HEK293T (cell line): ENCODE data around the gene RFK.
"Not testable (repeated sequence)": the region's sequence is repeated elsewhere in the genome, so short reads cannot be mapped to it uniquely, and the experiment has no call there.

ENCODE experiments used
- CTCF ChIA-PET: fragments of 350-600 bp; formaldehyde crosslinking; extraction: SDS; loops from one replicate; lab custom pipeline; 2021; ENCODE audit warnings: antibody characterized with exemption, inconsistent platforms; lab: Yijun Ruan, JAX
- POLR2A ChIA-PET: fragments of 350-600 bp; formaldehyde crosslinking; extraction: SDS; loops from one replicate; lab custom pipeline; 2020; ENCODE audit warnings: antibody characterized with exemption, inconsistent platforms; lab: Yijun Ruan, JAX
- DNase-seq: peaks from one replicate; pipeline ENCODE4 v3.0.0; 2012; ENCODE audit warnings: mixed read lengths; ENCODE audit errors: extremely low spot score
- ARNT ChIP-seq: fragments of 450-650 bp; IDR thresholded peaks from 2 replicates; pipeline ENCODE4 v1.6.1; 2017; ENCODE audit warnings: mild to moderate bottlenecking
- BHLHE40 ChIP-seq: fragments of 450-650 bp; IDR thresholded peaks from 2 replicates; pipeline ENCODE4 v1.6.1; 2016; ENCODE audit warnings: mild to moderate bottlenecking, moderate library complexity, borderline replicate concordance
- CTBP1 ChIP-seq: fragments of 450-650 bp; IDR thresholded peaks from 2 replicates; pipeline ENCODE4 v1.6.1; 2016; ENCODE audit warnings: borderline replicate concordance
- ELF4 ChIP-seq: fragments of 450-650 bp; IDR thresholded peaks from 2 replicates; pipeline ENCODE4 v1.6.1; 2017; ENCODE audit warnings: antibody characterized with exemption
- FOXA1 ChIP-seq: fragments of 450-650 bp; IDR thresholded peaks from 2 replicates; pipeline ENCODE4 v1.6.1; 2016; ENCODE audit warnings: mild to moderate bottlenecking
- FOXK2 ChIP-seq: fragments of 450-650 bp; IDR thresholded peaks from 2 replicates; pipeline ENCODE4 v1.6.1; 2016; ENCODE audit warnings: mild to moderate bottlenecking
- FOXM1 ChIP-seq: fragments of 450-650 bp; IDR thresholded peaks from 2 replicates; pipeline ENCODE4 v1.6.1; 2017; ENCODE audit warnings: mild to moderate bottlenecking, borderline replicate concordance
- HDGF ChIP-seq: fragments of 450-650 bp; IDR thresholded peaks from 2 replicates; pipeline ENCODE4 v1.6.1; 2017; ENCODE audit warnings: antibody characterized with exemption, borderline replicate concordance
- L3MBTL2 ChIP-seq: fragments of 450-650 bp; conservative IDR thresholded peaks from 2 replicates; pipeline ENCODE4 v1.6.1; 2016; ENCODE audit warnings: mild to moderate bottlenecking
- LEF1 ChIP-seq: fragments of 450-650 bp; IDR thresholded peaks from 2 replicates; pipeline ENCODE4 v1.6.1; 2017; ENCODE audit warnings: mild to moderate bottlenecking, borderline replicate concordance
- NFRKB ChIP-seq: fragments of 450-650 bp; IDR thresholded peaks from 2 replicates; pipeline ENCODE4 v1.6.1; 2016; ENCODE audit warnings: mild to moderate bottlenecking, moderate library complexity
- SP1 ChIP-seq: fragments of 450-650 bp; IDR thresholded peaks from 2 replicates; pipeline ENCODE4 v1.6.1; 2017
- SUZ12 ChIP-seq: fragments of 450-650 bp; IDR thresholded peaks from 2 replicates; pipeline ENCODE4 v1.6.1; 2016; ENCODE audit warnings: mild to moderate bottlenecking
- TARDBP ChIP-seq: fragments of 450-650 bp; IDR thresholded peaks from 2 replicates; pipeline ENCODE4 v1.6.1; 2016
- ZNF384 ChIP-seq: fragments of 450-650 bp; IDR thresholded peaks from 2 replicates; pipeline ENCODE4 v1.6.1; 2016
- TF ChIP-seq, protein P1 (sequence below): fragments of 450-650 bp; IDR thresholded peaks from 2 replicates; pipeline ENCODE4 v1.6.1; 2016

The RFK gene

DNA sequence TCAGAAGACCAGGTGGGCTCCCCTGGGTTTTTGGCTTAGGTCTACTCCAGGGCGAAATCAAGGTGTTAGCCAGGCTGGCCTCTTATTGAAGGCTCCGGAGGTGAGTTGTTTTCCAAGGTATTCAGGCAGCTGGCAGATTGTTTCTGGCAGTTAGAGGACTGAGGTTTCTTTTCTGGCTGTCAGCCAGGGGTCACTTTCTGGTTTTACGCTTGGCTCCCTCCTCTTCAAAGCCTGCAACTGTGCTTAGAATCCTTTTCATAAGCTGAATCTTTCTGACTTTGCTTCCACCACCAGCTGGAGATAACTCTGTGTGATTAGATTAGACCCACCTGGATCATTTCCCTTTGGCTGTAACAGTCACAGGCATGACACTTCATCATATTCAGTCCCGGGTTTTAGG lies 24.6 kb downstream of the RFK start:
- ChIA-PET CTCF (no interaction called here), POLR2A (interaction anchor here (1.4 kb wide), 1 partner anchor 25 kb away, joined by 5 read pairs; the partner anchor contains the start of gene RFK)
- peak; percentile 21 for DNase-seq
- TF ChIP-seq SUZ12 (no peak), BHLHE40 (no peak), FOXA1 (no peak), HDGF (no peak), ELF4 (no peak)
- TF ChIP-seq, protein P1, sequence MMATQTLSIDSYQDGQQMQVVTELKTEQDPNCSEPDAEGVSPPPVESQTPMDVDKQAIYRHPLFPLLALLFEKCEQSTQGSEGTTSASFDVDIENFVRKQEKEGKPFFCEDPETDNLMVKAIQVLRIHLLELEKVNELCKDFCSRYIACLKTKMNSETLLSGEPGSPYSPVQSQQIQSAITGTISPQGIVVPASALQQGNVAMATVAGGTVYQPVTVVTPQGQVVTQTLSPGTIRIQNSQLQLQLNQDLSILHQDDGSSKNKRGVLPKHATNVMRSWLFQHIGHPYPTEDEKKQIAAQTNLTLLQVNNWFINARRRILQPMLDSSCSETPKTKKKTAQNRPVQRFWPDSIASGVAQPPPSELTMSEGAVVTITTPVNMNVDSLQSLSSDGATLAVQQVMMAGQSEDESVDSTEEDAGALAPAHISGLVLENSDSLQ: no peak

DNA sequence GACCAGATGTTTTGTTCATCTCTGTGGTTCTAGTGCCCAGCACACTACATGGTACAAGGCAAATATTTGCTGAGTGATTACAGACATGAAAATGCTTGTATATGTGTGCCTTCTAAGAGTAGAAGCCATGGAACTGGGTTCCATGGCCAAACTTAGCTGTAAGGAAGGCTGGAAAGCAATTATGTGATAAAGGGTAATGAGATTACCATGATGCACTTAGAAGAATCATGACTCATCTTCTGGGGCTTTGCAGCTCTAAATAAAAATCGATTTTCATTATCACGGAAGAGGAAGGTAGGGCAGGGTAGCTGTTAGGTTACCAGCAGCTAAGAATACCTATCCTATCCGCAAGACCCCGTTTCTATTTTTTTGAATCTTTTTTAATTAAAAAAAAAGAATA lies 28.0 kb downstream of the RFK start:
- no peak for DNase-seq
- ChIA-PET CTCF (no interaction called here), POLR2A (interaction anchor here (1.0 kb wide), 1 partner anchor 28 kb away, joined by 3 read pairs; the partner anchor contains the start of gene RFK)
- TF ChIP-seq HDGF (no peak), SP1 (no peak), ZNF384 (no peak)

DNA sequence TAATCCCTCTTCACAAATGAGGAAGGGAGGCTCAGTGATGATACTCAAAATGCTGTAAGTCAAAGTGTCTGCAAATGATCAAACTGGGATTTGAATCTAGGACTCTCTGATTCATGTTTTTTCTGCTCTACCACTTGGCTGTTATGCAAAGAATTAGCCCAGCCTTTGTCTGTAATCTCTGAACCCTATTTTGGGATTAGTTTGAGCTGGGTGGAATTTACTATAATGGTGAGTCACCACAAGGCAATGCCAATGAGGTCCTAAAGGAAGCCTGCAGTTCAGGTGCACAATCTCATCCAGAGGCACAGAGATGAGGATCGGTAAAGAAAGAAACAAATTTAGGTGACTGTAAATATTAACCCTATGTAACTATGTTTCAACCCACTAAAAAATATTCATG lies 29.2 kb downstream of the RFK start:
- CTCF ChIA-PET: no interaction called here
- no peak for DNase-seq
- no peak for TF ChIP-seq L3MBTL2
- TF ChIP-seq, protein P1: no peak
- TF ChIP-seq FOXK2: no peak
- no peak for TF ChIP-seq NFRKB
- no peak for TF ChIP-seq TARDBP
- TF ChIP-seq BHLHE40: no peak
- TF ChIP-seq SP1: no peak
- TF ChIP-seq SUZ12: no peak
- no peak for TF ChIP-seq LEF1
- POLR2A ChIA-PET: no interaction called here

DNA sequence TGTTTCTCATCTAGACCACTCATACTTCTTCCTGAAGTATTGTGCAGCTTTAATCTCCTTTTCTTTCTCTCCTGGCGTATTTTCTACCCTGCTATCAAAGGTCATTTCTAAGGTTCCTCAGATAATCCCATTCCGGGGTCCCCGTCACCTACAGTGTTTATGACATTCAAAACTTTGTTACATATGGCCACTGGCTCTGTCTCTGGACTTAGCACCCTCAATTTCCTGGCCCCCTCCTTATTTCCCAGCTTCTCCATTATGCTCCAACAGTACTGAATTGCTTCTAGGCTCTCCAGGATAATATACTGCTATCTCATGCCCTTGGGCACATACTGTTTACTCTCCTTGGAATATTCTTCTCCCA lies 31.2 kb downstream of the RFK start:
- TF ChIP-seq HDGF (no peak), SP1 (no peak), ZNF384 (no peak), NFRKB (no peak), FOXK2 (no peak), FOXM1 (no peak), FOXA1 (no peak), TARDBP (no peak), LEF1 (no peak), BHLHE40 (no peak), ELF4 (no peak), L3MBTL2 (no peak), CTBP1 (no peak)
- TF ChIP-seq, protein P1: no peak
- CTCF ChIA-PET: no interaction called here
- no peak for DNase-seq
- POLR2A ChIA-PET: no interaction called here

DNA sequence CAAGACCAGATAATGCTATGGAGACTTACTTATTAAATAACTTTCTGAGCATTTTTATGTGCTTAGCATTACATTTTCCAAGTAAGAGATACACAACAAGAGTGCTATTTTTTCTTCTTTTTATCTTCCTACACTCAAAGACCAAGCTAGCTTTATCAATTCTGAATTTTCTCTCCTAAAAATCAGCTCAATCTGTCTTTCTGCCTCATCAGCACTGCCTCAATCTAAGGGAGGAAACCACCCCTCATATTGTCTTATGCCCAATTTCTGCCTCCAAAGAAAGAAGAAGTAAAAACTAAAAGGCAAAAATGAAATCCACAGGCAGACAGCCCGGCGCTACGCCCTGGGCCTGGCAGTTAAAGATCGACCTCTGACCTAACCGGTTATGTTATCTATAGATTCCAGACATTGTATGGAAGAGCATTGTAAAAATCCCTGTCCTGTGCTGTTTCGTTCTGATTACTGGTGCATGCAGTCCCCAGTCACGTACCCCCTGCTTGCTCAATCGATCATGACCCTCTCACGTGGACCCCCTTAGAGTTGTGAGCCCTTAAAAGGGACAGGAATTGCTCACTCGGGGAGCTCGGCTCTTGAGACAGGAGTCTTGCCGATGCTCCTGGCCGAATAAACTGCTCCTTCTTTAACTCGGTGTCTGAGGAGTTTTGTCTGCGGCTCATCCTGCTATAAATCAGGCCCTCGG lies 31.7 kb downstream of the RFK start:
- POLR2A ChIA-PET, CTCF ChIA-PET, DNase-seq: not testable (repeated sequence)

DNA sequence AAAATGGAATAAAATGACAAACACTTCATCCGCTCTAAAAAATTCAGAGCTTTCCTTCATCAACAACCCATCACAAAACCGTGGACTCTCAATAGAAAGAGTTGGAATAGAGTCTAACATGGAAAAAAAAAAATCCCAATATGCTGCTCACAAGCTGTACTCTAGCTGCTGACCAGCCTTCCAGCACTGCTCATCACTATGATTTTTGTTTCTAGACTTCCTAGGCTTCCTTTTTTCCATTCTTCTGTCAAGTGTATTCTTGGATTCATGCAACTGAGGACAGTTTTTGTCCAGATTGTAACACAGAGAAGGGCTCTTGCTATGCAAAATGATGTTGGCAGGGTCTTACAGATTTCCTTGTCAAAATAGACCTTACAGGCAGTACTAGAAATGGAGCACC lies 34.5 kb downstream of the RFK start:
- ChIA-PET POLR2A (no interaction called here), CTCF (no interaction called here)
- no peak for DNase-seq
- TF ChIP-seq HDGF (no peak), ARNT (no peak), CTBP1 (no peak), NFRKB (no peak)

DNA sequence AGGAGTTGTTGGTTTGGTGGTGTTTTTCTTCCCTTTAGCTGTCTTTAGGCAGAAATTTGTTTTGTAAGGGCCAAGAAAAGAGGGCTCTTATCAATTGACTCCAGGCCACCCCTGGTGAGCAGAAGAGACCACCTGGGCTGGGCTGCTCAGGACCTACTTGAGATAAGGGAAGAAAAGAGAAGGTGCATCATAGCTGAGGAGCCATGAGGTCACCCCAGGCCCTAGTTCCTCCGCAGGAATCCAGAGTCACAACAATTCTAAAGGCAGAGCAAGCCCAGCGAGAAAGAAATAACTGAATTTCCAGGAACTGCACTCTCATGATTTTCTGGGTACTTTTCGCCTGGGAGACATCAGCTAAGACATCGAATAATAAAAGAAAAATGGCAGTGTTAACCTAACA lies 34.9 kb downstream of the RFK start:
- POLR2A ChIA-PET: no interaction called here
- CTCF ChIA-PET: no interaction called here
- DNase-seq: no peak
- no peak for TF ChIP-seq L3MBTL2
- TF ChIP-seq TARDBP: no peak
- TF ChIP-seq SP1: no peak
- TF ChIP-seq CTBP1: no peak
- TF ChIP-seq HDGF: no peak
- no peak for TF ChIP-seq FOXM1
- TF ChIP-seq ELF4: no peak

DNA sequence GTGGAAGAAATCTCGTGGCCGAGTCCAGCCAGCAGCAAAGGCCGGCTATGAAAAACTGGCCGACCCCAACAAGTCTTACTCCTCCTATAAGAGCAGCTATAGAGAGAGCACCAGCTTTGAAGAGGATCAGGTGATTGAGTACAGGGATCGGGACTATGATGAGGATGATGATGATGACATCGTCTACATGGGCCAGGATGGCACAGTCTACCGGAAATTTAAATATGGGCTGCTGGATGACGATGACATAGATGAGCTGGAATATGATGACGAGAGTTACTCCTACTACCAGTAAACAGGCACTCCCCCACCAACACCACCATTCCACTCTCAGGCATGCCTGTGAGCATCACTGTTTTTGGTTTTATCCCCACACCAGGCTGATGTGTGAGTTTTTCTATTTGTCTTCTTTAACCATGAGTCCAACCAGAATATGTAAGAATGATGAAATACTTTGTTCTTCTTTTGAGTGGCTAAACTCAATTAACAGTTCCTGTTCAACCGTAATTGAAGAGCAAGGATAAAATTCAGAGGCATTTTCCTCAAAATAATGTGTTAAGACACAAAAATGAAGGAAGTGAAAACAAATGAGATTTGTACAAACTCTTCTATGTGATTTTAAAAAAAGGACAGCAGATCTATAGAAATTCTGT lies 35.5 kb downstream of the RFK start:
- TF ChIP-seq NFRKB (no peak), L3MBTL2 (no peak), ARNT (no peak), CTBP1 (no peak), SP1 (no peak), ELF4 (no peak), TARDBP (no peak), LEF1 (no peak), ZNF384 (no peak)
- TF ChIP-seq, protein P1: no peak
- DNase-seq: no peak
- POLR2A ChIA-PET: no interaction called here
- CTCF ChIA-PET: no interaction called here
